Neural cell (in vitro differentiated cells): Measurements from ENCODE around the gene BCDIN3D. TPM values are rescaled to one million over a fixed set of nuclear protein-coding genes. Genes with fewer than 3 reads are reported as not detected.

Source experiments
- H2AFZ ChIP-seq: fragments of 200-600, 300-800 bp; sonication (generic), shearing (Covaris generic); 2 replicates; pipeline ENCODE4 v1.6.0; 2014; ENCODE audit warnings: low read depth, mild to moderate bottlenecking, antibody characterized with exemption, low read length, moderate library complexity
- H3F3A ChIP-seq: fragments of 200-600 bp; shearing (Covaris generic); 2 replicates; pipeline ENCODE4 v1.6.1; 2016; ENCODE audit warnings: mild to moderate bottlenecking, moderate library complexity, mixed read lengths, antibody characterized with exemption, low read length; ENCODE audit not compliant: insufficient read depth, poor library complexity, severe bottlenecking
- H3K27ac ChIP-seq: fragments of 200-600, 300-800 bp; sonication (generic), shearing (Covaris generic); 2 replicates; pipeline ENCODE4 v1.5.1; 2014; ENCODE audit warnings: mild to moderate bottlenecking, low read length, moderate library complexity
- H3K27me3 ChIP-seq: fragments of 300-800, 200-600 bp; sonication (generic), shearing (Covaris generic); 2 replicates; pipeline ENCODE4 v1.6.0; 2014; ENCODE audit warnings: mild to moderate bottlenecking, low read depth, low read length, moderate library complexity; ENCODE audit not compliant: insufficient read depth
- H3K36me3 ChIP-seq: fragments of 300-800, 200-600 bp; sonication (generic), shearing (Covaris generic); 2 replicates; pipeline ENCODE4 v1.5.1; 2014; ENCODE audit warnings: mild to moderate bottlenecking, antibody characterized with exemption, low read length, moderate library complexity; ENCODE audit not compliant: insufficient read depth
- H3K4me2 ChIP-seq: fragments of 300-800, 200-600 bp; sonication (generic), shearing (Covaris generic); 2 replicates; pipeline ENCODE4 v1.6.0; 2014; ENCODE audit warnings: mild to moderate bottlenecking, low read length
- H3K4me3 ChIP-seq: fragments of 300-800, 200-600 bp; sonication (generic), shearing (Covaris generic); 2 replicates; pipeline ENCODE4 v1.5.1; 2014; ENCODE audit warnings: mild to moderate bottlenecking, low read length, moderate library complexity
- H3K79me2 ChIP-seq: fragments of 200-600 bp; shearing (Covaris generic); replicated peaks from 2 replicates; pipeline ENCODE4 v1.6.0; 2014; ENCODE audit warnings: mild to moderate bottlenecking, low read length, moderate library complexity; ENCODE audit not compliant: insufficient read depth
- H3K9ac ChIP-seq: fragments of 300-800, 200-600 bp; sonication (generic), shearing (Covaris generic); 2 replicates; pipeline ENCODE4 v1.6.1; 2016; ENCODE audit warnings: mild to moderate bottlenecking, low read length, mixed read lengths
- H3K9me2 ChIP-seq: fragments of 200-600 bp; shearing (Covaris generic); 2 replicates; pipeline ENCODE4 v1.6.1; 2016; ENCODE audit warnings: mild to moderate bottlenecking, low read length, mixed read lengths; ENCODE audit not compliant: insufficient read depth
- H3K9me3 ChIP-seq: fragments of 200-600, 300-800 bp; sonication (generic), shearing (Covaris generic); 2 replicates; pipeline ENCODE4 v1.6.1; 2016; ENCODE audit warnings: mild to moderate bottlenecking, mixed run types, low read length, moderate library complexity, mixed read lengths
- H4K20me1 ChIP-seq: fragments of 200-600 bp; shearing (Covaris generic); 2 replicates; pipeline ENCODE4 v1.6.1; 2016; ENCODE audit warnings: mild to moderate bottlenecking, mixed run types; ENCODE audit not compliant: insufficient read depth
- CTCF ChIP-seq: fragments of 450-650 bp; IDR thresholded peaks from 2 replicates; pipeline ENCODE4 v1.5.1; 2014; ENCODE audit warnings: antibody characterized with exemption, mild to moderate bottlenecking, moderate library complexity; ENCODE audit not compliant: poor library complexity, severe bottlenecking
- EP300 ChIP-seq: fragments of 450-650 bp; conservative IDR thresholded peaks from 2 replicates; pipeline ENCODE4 v1.6.1; 2014; ENCODE audit warnings: antibody characterized with exemption, mild to moderate bottlenecking, moderate library complexity; ENCODE audit not compliant: poor library complexity, severe bottlenecking
- EZH2 ChIP-seq: fragments of 200-600, 300-800 bp; shearing (Covaris generic), sonication (generic); IDR thresholded peaks from 2 replicates; pipeline ENCODE4 v1.6.1; 2014; ENCODE audit warnings: antibody characterized with exemption, low read length, borderline replicate concordance, mild to moderate bottlenecking; ENCODE audit not compliant: insufficient read depth, poor library complexity, severe bottlenecking
- MXI1 ChIP-seq: fragments of 450-650 bp; conservative IDR thresholded peaks from 2 replicates; pipeline ENCODE4 v1.6.1; 2014; ENCODE audit warnings: antibody characterized with exemption, mild to moderate bottlenecking; ENCODE audit not compliant: poor library complexity, severe bottlenecking
- POLR2AphosphoS5 ChIP-seq: IDR thresholded peaks from 2 replicates; pipeline ENCODE4 v1.6.1; 2012
- RAD21 ChIP-seq: fragments of 450-650 bp; conservative IDR thresholded peaks from 2 replicates; pipeline ENCODE4 v1.6.1; 2014; ENCODE audit warnings: antibody characterized with exemption, mild to moderate bottlenecking, moderate library complexity
- REST ChIP-seq: IDR thresholded peaks from 2 replicates; pipeline ENCODE4 v1.6.1; 2012; ENCODE audit warnings: borderline replicate concordance
- SMC3 ChIP-seq: fragments of 450-650 bp; conservative IDR thresholded peaks from 2 replicates; pipeline ENCODE4 v1.6.1; 2014; ENCODE audit warnings: antibody characterized with exemption, mild to moderate bottlenecking, moderate library complexity; ENCODE audit not compliant: poor library complexity
- TAF1 ChIP-seq: IDR thresholded peaks from 2 replicates; pipeline ENCODE4 v1.6.1; 2012; ENCODE audit warnings: low read depth
- polyA plus RNA-seq: library from polyadenylated mRNA; depleted of rRNA; stranded (reverse); fragments of >200 nt; gene quantifications from 2 replicates; pipeline ENCODE4 v1.2.3, GENCODE V29; 2014

Gene BCDIN3D
- polyA plus RNA-seq, 1 donor from 2014 or later: 10.0 TPM

- no peak overlapping the region for H2AFZ ChIP-seq
Observed at GRCh38 chr12:49792976-49793580, 49.8 kb downstream of the BCDIN3D start.

More at GRCh38 chr12:49792976-49793580, 49.8 kb downstream of the BCDIN3D start:
- H3K9me2 ChIP-seq: no peaks in the 10 kb centered on the region
- no peaks in the 10 kb centered on the region for H3K79me2 ChIP-seq
- no peak overlapping the region for H3K4me3 ChIP-seq
- H3K9me3 ChIP-seq: no peaks in the 10 kb centered on the region
- H3K4me2 ChIP-seq: no peak overlapping the region
- H4K20me1 ChIP-seq: no peaks in the 10 kb centered on the region
- H3K36me3 ChIP-seq: no peaks in the 10 kb centered on the region
- TF ChIP-seq EZH2 (no peak), TAF1 (no peak), POLR2AphosphoS5 (no peak), EP300 (no peak), MXI1 (no peak), SMC3 (no peak), RAD21 (no peak), REST (no peak), CTCF (no peak)
- H3K9ac ChIP-seq: no peak overlapping the region
- no peaks in the 10 kb centered on the region for H3F3A ChIP-seq
- H3K27me3 ChIP-seq: no peaks in the 10 kb centered on the region
- no peak overlapping the region for H3K27ac ChIP-seq
